Esophagus muscularis mucosa (tissue), 4 donors: ENCODE measurements around the gene MACROH2A1. TPM values are rescaled to one million over a fixed set of nuclear protein-coding genes. Genes with fewer than 3 reads are reported as not detected.

Experiments
- DNase-seq: peaks from one replicate; pipeline ENCODE4 v3.0.0-alpha.2; 2017; ENCODE audit errors: extremely low spot score
- H3K27ac ChIP-seq, 4 donors: fragments of 200-600 bp; sonication (generic); replicated peaks in 1 of 4; 1 replicate in 3 of 4; 2 replicates in 1 of 4; pipeline ENCODE4 v1.5.1; 2016 to 2019; ENCODE audit warnings: mild to moderate bottlenecking in 1 of 4
- H3K27me3 ChIP-seq, 4 donors: fragments of 200-600 bp; sonication (generic); one replicate each; pipeline versions ENCODE4 v1.5.1 to v1.6.0; 2016 to 2019
- H3K36me3 ChIP-seq, 4 donors: fragments of 200-600 bp; sonication (generic); one replicate each; pipeline ENCODE4 v1.5.1; 2016 to 2019
- H3K4me1 ChIP-seq, 4 donors: fragments of 200-600 bp; sonication (generic); one replicate each; pipeline ENCODE4 v1.5.1; 2016 to 2019
- H3K4me3 ChIP-seq, 4 donors: fragments of 200-600 bp; sonication (generic); 1 replicate in 2 of 4; 2 replicates in 2 of 4; pipeline ENCODE4 v1.5.1; 2016 to 2019; ENCODE audit warnings: mild to moderate bottlenecking in 4 of 4, moderate library complexity in 1 of 4
- H3K9me3 ChIP-seq, 4 donors: fragments of 200-600 bp; sonication (generic); 1 replicate in 3 of 4; 2 replicates in 1 of 4; pipeline ENCODE4 v1.5.1; 2016 to 2019
- EP300 ChIP-seq: sonication (generic); formaldehyde crosslinking; IDR thresholded peaks from one replicate; pipeline ENCODE4 v1.6.1; 2017; ENCODE audit warnings: antibody characterized with exemption
- POLR2A ChIP-seq: fragments of 450-650 bp; IDR thresholded peaks from one replicate; pipeline ENCODE4 v1.6.1; 2017; ENCODE audit warnings: antibody characterized with exemption, moderate library complexity, mild to moderate bottlenecking, low read depth
- POLR2AphosphoS5 ChIP-seq, 2 donors: sonication (generic); formaldehyde crosslinking; IDR thresholded peaks; one replicate each; pipeline ENCODE4 v1.6.1; 2017; ENCODE audit warnings: antibody characterized with exemption in 2 of 2
- WGBS: methylation state at CpG from one replicate; pipeline ENCODE4 v1.1.5; 2018; 5-methylcytosine and 5-hydroxymethylcytosine counted together
- intact Hi-C: fragments of 100-400 bp; cut with DNase I; formaldehyde crosslinking; loops from one replicate; pipeline ENCODE4 v1.15.1; 2023
- total RNA-seq, 4 donors: library from RNA; depleted of rRNA; stranded (reverse); fragments of >200 nt; gene quantifications; one replicate each; pipeline versions ENCODE4 v1.1.0 to v1.2.1, GENCODE V29; 2016
- TF ChIP-seq, protein P1 (sequence below), 3 experiments: fragments of 200-600 bp in 2 of 3; fragments of 450-650 bp in 1 of 3; sonication (generic) in 2 of 3; IDR thresholded peaks; one replicate each; pipeline ENCODE4 v1.5.1; 2017 to 2019; ENCODE audit warnings: antibody characterized with exemption in 3 of 3, mild to moderate bottlenecking in 2 of 3, moderate library complexity in 1 of 3

The MACROH2A1 gene
- total RNA-seq, 4 donors from 2014 or later, result 144 to 152 (median 149) TPM

DNA sequence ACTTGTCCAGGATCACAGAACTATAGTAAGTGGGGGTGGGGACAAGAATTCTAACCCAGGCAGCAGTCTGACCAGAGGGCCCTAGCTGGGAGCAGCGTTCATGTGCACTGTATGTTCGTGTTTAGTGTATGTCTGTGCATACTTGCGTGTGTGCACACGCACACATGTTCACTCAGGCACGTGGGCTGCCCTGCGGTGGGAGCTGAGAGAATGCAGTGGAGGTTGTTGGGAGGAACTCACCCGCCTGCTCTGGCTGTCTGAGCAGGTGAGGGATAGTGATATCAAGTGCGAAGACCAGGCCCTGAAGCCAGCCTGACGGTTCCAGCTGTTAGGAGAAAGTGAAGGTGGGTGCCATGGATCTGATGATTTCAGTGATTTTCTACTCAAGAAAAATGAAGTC lies 47.2 kb upstream of the MACROH2A1 start:
- Histone ChIP-seq H3K4me1 (peaks cover 5 to 11% (median 9%) of the 10 kb centered on the region in 4 donors), H3K4me3 (no peak overlapping the region), H3K36me3 (no peaks in the 10 kb centered on the region), H3K27me3 (peaks cover 0 to 11% (median 0%) of the 10 kb centered on the region in 4 donors), H3K9me3 (no peaks in the 10 kb centered on the region), H3K27ac (no peak overlapping the region)
- DNase-seq, result no peak
- 98% methylated on average over 9 of the region's 9 CpGs for WGBS
- intact Hi-C loops, result no loop called here
- TF ChIP-seq, protein P1, sequence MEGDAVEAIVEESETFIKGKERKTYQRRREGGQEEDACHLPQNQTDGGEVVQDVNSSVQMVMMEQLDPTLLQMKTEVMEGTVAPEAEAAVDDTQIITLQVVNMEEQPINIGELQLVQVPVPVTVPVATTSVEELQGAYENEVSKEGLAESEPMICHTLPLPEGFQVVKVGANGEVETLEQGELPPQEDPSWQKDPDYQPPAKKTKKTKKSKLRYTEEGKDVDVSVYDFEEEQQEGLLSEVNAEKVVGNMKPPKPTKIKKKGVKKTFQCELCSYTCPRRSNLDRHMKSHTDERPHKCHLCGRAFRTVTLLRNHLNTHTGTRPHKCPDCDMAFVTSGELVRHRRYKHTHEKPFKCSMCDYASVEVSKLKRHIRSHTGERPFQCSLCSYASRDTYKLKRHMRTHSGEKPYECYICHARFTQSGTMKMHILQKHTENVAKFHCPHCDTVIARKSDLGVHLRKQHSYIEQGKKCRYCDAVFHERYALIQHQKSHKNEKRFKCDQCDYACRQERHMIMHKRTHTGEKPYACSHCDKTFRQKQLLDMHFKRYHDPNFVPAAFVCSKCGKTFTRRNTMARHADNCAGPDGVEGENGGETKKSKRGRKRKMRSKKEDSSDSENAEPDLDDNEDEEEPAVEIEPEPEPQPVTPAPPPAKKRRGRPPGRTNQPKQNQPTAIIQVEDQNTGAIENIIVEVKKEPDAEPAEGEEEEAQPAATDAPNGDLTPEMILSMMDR (IDR thresholded peaks at IDR 0.05), result no peak
- TF ChIP-seq EP300, result no peak
- TF ChIP-seq POLR2A, result no peak
- no peak for TF ChIP-seq POLR2AphosphoS5 (IDR thresholded peaks at IDR 0.05)

DNA sequence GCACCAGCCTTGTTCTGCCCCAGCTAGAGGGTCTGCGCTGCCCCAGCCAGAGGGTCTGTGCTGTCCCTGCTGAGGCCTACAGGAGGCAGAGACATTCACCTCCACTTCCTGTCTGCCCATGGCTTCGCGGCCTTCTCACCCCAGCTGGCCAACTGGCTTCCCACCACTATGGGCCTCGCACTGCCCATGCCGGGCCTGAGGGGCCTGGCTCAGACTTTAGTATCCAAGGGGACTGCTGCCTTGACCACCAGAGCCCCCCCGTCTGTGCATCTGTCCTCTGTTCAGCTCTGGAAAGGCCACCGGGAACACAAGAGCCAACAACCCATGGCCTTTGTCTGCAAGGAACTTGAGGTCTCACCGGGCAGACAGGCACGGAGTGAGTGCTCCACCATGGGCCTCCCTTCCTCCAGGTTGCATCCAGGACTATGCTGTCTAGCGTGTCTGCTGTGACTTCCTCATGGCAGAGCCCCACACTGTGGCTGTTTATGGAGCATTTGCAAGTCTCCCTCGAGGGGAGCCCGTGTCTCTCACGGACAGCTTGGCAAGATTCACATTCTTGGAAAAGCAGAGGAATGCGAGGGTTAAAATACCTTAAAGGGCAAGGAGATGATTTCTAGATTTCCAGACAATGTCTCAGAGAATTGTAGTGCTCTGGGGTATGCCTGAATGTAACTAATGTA lies 46.4 kb upstream of the MACROH2A1 start:
- H3K9me3 ChIP-seq, result no peaks in the 10 kb centered on the region
- TF ChIP-seq POLR2A (no peak), POLR2AphosphoS5 (IDR thresholded peaks at IDR 0.05) (no peak), EP300 (no peak)
- TF ChIP-seq, protein P1 (IDR thresholded peaks at IDR 0.05), result no peak
- no peak for DNase-seq
- intact Hi-C loops, result no loop called here
- peaks cover 5 to 11% (median 9%) of the 10 kb centered on the region in 4 donors for H3K4me1 ChIP-seq
- 88% methylated on average over 12 of the region's 14 CpGs for WGBS
- no peak overlapping the region for H3K4me3 ChIP-seq
- H3K36me3 ChIP-seq, result no peaks in the 10 kb centered on the region
- H3K27me3 ChIP-seq, result peaks cover 0 to 11% (median 0%) of the 10 kb centered on the region in 4 donors
- no peak overlapping the region for H3K27ac ChIP-seq

DNA sequence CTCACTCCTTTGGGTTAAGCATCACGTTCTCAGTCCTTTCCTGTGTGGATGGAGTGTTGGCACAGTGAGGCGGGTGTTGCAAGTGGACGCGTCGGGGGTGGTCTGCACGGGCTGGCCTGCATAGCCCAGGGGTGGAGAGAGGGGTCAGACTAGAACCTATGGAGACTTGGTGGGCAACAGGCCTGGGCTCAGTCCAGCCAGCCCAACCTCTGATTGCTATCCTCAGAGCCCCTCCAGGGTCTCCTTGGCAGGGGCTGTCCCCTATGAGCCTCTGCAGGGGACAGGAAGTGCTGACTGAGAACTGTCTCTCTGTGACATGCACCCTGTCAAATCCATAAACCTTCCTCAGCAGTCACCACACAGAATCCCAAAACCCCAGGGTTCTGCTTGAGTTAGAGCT lies 45.9 kb upstream of the MACROH2A1 start:
- H3K9me3 ChIP-seq, result no peaks in the 10 kb centered on the region
- no peak overlapping the region for H3K27ac ChIP-seq
- H3K36me3 ChIP-seq, result no peaks in the 10 kb centered on the region
- WGBS, result 89% methylated on average over 5 of the region's 6 CpGs
- H3K4me1 ChIP-seq, result peaks cover 5 to 11% (median 9%) of the 10 kb centered on the region in 4 donors
- TF ChIP-seq POLR2AphosphoS5 (IDR thresholded peaks at IDR 0.05), result no peak
- TF ChIP-seq POLR2A, result no peak
- TF ChIP-seq EP300, result no peak
- TF ChIP-seq, protein P1 (IDR thresholded peaks at IDR 0.05), result no peak
- DNase-seq, result no peak
- peaks cover 0 to 11% (median 0%) of the 10 kb centered on the region in 4 donors for H3K27me3 ChIP-seq
- no peak overlapping the region for H3K4me3 ChIP-seq
- intact Hi-C loops, result no loop called here

DNA sequence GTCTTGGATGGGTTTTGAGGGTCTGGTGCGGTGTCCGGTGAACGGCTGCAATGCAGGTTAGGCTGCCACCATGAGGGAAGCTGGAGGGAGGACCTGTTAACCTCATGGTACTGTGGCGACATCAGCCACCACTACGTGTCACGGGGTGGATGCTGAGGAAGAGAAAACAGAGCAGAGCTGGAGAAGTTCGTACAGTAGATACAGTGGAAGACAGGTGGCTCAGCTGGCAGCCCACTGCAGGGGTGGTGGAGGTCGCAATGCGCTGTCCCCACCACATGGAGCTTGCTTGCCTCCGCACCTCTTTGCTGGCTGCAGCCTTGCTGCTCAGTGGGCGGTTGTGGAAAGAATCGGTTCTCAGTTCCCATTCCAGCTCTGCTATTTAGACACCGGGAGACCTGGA lies 45.3 kb upstream of the MACROH2A1 start:
- 83% methylated on average over 13 of the region's 13 CpGs for WGBS
- no peak for DNase-seq

More for the DNA sequence above, 45.3 kb upstream of the MACROH2A1 start:
- TF ChIP-seq, protein P1 (IDR thresholded peaks at IDR 0.05), result no peak
- TF ChIP-seq POLR2A, result no peak
- TF ChIP-seq EP300, result no peak
- H3K4me3 ChIP-seq, result no peak overlapping the region
- intact Hi-C loops, result no loop called here
- no peaks in the 10 kb centered on the region for H3K36me3 ChIP-seq
- H3K4me1 ChIP-seq, result peaks cover 5 to 11% (median 9%) of the 10 kb centered on the region in 4 donors
- no peak overlapping the region for H3K27ac ChIP-seq
- H3K9me3 ChIP-seq, result no peaks in the 10 kb centered on the region
- H3K27me3 ChIP-seq, result peaks cover 0 to 6% (median 0%) of the 10 kb centered on the region in 4 donors
